HG03571 (cell line): ENCODE results near the gene IHH.

Experiments used
- ATAC-seq: cut with Tn5 transposase; IDR thresholded peaks from one replicate; pipeline ENCODE4 v1.9.1; 2021; ENCODE audit not compliant: unreplicated experiment

Gene IHH

DNA sequence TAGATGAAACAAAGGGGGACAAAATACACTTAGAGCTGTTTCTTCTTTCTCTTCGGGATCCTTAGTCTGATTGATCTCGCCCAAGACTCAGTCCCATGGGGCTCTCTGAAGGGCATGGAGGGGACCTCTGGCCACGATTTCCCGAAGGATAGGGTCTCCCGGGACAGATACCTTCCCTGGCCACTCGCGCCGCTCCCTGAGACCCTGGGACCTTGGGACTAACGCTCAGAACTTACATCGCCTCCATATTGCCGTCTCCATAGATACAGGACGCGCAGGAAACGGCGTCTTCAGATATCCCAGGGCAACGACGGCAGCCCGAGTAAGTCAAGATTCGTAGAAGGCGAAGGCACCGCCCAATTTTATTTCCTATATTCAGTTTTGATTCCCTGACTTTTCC lies 19.5 kb downstream of the IHH start, which contains the start of gene CFAP65:
TSS of gene CFAP65 (minus strand) at position 265 of the 400 bp plus-strand sequence. CDS start 2,468 bp downstream, outside the sequence.
- ATAC-seq, result no peak

DNA sequence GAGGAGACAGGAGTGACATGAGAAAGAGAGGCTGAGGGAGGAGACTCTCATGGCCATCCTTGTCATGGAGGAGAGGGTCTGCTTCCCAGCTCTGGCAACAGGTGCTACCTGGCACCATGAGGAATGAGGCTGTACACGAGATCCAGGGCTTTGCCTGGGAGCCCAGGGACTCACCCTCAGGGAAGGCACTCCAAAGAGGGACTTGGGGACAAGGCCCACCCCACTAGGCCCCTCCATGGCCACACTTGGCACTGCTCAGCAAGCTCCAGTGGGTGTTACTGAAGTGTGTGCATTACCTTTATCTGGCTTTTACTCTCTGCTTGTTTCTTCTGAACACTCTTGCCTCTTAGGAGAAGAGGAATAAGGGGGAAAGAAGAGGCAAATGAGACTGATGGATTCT lies 22.1 kb downstream of the IHH start:
- no peak for ATAC-seq

DNA sequence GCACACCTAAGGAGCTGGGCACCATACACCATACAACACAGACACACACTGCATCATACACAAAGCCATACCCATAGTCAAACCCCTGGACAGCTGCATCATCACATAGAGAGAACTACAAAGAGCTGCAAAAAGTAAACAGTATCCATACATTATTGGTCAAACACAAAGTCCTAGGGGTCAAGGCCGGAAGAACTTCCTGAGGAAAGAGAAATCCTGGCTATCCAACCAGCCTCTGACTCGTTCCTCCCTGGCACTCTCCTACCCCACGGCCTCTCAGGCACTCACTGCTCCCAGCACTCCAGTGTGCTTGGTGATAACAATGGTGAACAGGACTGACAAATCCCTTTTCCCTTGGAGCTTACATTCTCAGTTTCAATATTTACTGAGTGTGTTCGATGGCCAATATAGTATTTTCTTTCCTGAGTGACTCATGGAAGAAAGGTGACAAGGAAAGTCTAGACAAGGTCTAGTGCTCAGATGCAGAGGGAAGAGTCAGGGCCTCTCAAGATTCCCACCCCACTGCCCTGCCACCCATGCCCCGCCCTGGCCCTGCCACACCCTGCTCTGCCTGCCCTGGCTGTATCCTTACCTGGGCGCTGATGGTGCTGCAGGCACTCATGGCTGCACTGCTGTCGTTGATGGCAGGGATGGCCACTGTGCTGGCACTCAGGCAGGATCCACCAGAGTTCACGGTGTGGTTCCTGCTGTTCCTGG lies 22.8 kb downstream of the IHH start:
- no peak for ATAC-seq

DNA sequence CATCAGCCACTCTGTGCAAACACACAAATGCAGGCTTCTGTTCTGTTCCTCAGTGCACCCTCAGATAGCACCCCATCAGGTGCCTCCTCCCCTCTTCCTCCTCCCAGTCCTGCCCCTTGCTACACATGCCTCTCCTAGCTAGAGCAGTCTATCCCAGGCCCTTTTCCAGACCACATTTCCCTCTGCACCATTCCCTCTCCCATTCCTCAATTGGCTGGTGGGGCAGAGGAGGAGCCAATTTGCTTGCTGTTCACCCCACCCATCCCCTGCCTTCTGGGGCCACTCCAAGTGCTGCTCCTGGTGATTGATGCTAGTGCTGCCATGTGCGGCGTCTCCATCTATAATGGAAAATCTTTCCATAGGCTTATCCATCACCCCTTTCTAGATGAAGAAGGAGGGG lies 24.8 kb downstream of the IHH start:
- ATAC-seq, result no peak

DNA sequence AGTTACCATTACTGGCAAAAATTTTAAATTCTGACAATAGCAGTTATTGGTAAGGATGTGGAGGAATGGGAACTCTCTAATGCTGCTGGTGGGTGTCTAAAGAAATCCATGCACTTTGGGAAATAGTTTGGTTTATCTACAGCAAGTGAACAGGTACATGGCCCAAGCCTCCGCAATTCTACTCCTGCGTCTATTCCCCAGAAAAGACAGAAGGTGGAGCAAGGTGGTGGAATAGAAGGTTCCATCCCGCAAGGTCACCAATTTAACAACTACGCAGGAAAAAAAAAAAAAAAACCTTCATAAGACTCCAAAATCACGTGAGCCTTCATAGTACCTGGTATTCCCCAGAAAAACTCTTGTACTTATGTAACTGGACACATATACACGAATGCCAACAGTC lies 25.9 kb downstream of the IHH start:
- ATAC-seq, result no peak

DNA sequence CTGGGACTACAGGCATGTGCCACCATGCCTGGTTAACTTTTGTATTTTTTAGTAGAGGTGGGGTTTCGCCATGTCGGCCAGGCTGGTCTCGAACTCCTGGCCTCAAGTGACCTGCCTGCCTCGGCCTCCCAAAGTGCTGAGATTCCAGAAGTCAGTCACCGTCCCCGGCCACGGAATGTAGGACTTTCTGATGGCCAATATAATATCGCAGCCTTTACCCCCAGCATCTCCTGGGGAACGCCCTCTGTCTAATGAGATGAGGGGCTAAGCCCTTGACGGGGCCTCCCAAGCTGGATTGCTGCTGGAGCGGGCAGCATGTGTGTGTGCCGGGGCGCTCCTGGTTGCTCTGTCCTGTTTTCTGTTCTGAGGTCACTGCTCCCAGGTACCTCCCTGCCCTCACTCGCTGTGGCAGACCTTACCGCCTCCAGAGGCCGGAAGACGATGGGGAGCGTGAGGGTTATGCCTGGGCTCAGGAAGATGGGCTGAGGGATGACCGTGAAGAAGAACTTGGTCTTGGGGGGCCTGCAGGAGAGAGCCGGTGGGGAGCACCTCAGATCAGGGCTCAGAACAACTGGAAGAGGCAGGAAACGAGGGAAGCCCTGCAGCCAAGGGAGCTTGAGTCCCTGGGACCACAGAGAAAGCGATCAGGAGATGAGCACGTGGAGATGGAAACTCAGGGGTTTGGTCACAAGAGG lies 28.5 kb downstream of the IHH start:
- ATAC-seq, result no peak

DNA sequence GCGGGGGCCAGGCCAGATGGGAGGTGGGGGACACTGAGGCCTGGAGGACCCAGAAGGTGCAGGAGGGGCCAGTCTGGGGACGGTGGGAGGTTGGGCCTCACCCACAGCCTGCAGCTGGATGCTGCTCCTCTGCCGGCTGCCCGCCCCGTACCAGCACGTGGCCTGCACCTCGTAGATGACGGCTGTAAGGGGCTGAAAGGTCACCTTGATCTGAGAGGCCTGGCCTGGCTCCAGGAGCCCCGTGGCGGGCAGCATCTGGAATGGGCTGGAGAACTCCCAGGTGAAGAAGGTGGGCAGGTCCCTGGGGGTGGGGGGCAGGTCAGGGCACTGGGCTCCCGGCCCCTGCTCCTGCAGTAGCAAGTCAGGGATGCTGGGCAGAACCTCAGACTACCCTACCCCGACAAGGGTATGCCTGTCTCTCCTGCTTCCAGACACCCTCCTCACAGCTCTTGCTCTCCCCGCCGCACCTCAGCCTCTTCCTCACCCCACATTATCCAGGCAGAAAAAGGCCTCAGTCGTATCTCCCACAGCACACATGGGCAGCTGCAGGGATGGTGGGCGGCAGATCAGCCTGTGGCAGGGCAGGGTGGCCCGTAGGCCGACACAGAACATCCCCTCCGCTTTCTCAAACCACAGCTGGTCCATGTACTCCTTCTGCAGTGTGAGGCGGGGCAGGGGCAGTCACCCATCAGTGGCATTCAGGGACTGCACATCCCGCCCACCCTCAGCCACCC lies 29.5 kb downstream of the IHH start:
- no peak for ATAC-seq

DNA sequence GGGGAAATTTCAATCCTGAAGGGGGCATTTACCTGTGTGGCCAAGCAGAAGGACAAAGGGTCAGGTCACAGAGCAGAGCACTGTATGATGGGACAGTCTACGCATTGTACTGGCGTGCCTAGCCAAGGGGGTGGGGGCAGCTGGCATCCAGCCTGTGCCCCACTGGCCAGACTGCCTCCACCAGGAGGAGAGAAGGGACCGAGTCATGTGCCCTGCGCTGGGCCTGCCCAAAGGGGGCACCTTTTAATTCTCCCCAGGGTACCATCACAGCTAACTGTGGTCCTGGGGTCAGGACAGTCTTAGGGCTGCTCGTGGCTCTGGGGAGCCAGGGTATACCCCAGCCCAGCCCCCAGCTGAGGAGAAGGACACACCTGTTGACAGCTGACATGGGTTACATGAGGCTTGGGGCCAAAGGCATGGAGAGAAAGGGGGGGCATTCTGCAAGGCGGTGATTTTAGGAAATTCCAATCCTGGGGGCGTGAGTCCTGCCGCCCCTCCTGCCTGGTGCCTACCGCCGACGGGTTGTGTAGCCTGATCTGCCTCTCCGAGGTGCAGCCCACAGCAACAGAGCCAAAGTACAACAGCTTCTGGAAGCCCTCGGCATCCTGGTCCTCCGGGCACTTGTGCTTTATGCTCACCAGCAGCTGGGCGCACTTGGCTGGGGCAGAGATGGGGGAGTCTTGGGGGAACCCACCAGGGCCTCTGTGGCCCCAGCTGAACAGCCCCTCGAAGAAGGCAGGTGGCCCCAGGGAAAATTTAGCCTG lies 30.4 kb downstream of the IHH start:
- ATAC-seq, result no peak

DNA sequence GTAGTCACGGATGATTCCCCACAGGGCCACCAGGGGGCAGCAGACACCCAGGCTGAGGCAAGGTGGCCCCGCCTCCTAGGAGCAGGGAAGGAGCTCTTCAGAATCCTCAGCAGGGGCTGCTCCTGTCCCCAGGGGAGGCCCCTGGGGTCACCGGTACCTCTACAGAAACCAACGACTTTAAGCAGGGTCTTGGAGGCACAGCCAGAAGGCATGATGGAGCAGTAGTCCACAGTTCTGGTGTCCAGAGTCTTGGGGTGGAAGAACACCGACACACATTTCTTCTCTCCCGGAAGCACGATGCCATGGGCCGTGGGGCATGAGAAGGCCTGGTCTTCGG lies 30.9 kb downstream of the IHH start:
- ATAC-seq, result peak; percentile 61

DNA sequence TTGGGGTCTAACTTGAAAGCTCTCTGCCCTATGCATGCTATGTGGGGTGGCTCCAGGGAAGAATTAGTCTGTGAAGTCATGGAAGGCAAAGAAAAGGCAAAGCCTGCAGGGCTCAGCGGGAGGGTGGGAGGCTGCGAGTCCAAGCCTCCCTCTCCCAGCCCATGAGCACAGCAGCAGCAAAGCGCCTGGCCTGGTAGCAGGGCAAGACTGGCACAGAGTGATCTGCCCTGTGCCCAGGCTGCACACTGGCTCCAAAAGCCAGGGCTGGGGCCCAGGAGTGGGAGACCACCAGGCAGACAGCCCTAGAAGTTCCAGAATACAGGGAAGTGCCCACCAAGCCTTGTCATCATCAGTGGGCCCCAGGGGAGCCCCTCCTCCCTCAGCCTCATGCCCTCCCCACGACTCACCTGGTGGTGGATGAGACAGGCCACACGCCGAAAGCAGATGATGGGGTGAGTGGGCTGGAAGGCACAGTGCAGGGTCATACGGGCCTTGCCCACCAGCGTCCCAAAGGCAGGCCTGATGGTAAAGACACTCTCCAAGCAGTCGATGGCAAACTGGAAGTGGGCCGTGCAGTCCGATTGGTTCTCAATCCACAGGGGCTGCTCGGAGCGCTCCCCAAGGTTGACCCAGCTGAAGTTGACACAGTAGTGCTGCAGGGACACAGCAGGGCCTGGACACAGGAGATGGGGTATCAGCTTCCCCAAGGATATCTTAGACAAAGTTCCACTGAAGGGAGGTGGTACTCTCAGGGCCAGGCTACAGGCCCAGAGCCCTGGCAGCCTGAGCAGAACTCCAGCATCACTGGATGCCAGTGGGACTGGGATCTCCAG lies 31.5 kb downstream of the IHH start:
- ATAC-seq, result no peak

DNA sequence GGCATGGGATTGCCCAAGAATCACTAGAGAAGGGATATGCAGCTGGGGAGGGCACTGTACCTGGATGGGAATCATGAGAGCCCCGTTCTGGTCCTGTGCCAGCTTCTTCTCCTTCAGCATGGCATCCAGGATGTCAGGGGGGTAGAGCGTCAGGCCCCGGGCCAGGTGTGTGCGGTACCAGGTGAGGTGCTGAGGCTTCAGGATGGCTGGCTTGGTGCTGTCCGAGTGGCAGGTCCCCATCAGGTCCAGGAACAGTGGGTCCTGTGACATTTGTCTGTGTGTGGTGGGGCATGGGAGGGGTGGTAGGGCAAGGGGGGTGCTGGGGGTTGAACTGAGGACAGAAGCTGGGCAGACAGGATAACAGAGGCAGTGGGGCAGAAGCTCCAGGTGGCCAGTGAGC lies 32.6 kb downstream of the IHH start:
- ATAC-seq, result no peak

DNA sequence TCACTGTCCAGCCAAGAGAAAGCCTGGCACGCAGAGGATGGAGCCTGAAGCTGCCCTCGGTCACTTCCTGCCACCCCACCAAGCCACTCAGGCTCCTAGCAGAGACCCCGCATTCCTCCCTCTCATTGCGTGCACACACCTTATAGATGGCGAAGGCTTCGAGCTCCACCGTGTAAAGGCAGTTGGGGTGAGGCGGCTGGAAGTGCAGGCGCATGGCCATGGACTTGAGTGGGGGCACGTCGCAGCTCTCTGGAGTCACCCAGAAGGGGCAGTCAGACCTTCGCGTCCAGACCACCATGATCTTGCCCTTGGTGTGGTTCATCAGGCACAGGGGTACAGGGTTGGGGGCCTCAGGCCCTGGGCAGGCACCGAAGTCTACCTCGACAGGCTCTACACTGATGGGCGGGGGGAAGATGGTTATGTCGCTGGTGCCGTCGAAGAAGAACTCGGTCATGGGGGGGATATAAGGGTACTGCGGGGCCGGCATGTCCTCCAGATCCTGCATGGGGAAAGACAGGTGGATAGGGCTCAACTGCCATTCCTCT lies 33.1 kb downstream of the IHH start:
- ATAC-seq, result no peak

DNA sequence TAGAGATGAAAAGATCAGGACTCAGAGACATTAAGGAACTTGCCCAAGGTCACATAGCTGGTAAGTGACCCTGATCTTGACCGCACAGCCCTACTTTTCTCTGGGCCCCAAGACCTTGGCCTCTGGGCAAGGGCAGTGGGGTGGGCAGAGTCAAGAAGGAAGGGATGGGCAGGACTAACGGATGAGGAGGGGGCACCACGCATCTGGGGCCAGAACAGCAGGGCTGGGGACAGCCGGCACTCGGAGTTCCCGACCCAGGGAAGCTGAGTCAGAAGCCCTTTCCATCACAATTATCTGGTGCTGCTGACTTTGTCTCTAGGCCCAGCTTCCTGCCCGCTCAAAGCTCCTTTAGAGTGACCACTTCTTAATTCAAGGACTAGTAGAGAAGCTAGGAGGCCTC lies 33.8 kb downstream of the IHH start:
- ATAC-seq, result no peak

DNA sequence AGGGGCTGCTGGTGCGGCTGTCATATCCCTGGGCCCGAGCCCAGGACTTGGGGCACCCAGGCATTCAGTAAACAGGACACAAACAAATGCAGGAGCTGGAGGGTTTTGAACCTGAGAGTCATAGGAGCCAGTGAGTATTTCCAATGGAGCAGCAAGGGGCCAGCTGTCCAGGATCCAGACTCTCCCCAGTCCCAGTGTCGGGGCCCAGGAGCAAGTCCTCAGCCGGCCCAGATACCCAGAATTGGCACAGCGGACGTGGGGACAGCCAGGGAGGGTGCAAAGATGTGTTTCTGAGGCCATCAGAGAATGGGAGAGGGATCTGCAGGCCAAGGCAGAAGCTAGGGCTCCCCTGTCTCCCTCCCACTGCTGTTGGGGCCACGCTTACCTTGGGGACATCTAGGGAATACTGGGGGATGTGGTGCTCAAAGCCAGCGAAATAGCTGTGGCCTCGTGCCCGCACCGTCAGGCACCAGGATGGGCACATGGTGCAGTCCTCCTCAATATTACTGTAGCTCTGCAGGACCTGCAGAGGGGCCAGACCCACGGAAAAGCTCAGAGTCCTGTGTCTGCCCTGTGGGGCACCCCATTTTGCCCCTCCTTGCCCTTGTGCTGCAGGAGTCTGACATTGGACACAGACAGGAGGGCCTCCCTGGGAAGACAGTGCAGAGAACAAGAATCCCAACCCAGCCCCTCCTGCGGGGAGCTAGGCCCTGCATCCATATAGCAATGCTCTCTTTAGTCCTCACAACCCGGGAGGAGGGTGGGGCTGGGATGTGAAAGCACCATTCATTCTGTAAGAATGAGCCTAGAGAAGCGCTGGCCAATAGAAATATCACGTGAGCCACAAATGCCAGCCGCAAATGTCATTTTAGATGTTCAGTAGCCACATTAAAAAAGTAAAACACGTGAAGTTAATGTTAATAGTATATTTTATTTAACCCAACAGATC lies 34.8 kb downstream of the IHH start:
- no peak for ATAC-seq

DNA sequence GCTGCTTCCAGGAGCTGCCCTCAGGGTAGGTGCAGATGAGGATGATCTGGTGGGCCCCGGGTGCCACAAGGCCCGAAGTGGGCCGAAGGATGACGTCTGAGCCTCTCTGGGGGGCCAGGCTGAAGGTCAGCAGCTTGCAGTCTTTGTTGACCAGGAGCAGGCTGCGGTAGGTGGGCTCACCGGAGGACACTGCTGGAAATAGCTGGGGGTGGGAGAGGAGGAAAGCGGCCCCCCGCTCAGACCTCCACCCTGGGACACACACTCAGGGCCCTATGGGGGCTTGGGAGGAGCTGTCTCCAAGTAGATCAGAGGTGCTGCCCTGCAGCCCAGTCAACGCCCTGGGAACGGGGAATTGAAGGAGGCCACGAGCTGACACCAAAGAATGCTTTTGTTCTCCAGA lies 36.7 kb downstream of the IHH start:
- no peak for ATAC-seq

DNA sequence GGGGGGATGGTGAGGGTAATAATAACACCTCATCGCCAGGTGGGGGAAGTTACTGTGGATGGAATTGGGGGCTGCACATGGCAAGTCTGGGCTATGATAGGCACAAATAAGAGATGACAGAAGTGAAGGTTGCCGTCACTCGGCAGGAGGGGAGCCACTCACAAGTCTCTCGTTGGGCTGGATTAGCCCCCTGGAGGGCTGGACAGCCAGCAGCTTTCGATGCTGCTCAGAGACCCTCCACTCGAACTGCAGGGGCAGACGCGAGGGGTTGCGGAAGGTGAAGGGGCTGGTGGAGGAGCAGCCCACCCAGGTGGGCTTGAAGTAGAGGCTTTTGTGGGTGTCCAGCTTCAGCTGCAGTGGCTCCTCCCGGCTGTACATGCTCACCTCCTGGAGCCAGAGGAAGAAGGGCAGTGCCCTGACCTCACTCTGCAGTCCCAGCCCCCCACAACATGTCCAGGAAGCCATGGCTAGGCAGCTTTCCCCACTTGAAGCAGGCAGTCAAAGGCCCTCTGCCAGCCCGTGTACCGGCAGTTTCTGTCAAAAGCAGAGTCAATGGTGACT lies 37.6 kb downstream of the IHH start:
- no peak for ATAC-seq

DNA sequence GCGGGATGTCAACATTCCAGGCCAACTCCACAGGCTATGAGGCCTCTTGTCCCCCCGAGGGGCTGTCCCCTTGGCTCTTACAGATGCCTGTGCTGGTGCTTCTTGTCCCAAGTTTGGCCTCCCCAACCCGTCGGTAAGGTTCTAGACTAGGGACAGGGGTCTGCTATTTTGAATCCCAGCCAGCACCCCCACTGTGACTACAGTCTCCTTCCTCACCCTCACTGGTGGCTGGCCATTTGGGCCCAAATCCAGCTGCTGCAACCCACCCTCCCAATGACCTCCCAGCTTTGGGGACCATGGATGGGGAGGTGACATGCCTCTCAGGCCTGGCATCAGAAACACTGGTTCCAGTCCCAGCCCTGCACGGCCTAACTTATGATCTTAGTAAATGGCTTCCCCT lies 38.1 kb downstream of the IHH start:
- no peak for ATAC-seq

DNA sequence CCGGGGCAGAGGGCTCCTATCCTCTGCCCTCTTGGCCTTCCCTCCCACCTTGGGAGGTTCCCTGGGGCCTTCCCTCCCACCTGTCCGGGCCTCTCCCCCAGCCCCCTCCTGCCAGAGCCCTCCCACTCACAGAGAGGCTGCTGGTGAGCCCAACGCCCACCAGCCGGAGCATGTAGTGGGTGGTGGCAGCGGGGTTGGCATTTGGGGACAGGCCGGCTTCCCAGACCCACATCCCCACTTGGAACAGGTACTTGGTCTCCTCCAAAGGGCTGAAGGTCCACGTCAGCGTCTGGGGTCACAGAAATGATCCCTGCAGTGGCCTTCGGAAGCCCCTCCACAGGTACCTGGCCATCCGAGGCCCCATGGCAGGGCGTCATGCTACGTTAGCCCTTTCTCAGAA lies 38.7 kb downstream of the IHH start:
- no peak for ATAC-seq

DNA sequence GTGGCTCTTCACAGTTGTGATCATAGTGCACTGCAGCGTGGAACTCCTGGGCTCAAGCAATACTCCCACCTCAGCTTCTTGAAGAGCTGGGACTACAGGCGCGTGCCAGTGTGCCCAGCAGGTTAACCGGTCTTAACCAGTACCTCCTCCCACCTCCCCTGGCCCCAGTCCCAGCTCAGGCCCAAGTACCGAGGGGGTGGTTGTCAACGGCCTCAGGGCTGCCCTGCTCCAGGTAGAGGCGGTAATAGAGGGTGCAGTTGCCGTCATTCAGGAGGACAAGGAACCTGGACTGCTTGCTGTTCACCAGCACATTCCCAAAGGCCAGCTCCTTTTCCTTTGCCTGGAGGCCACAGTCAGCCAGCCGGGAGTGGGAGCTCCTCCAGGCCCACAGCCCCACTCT lies 39.1 kb downstream of the IHH start:
- ATAC-seq, result no peak
